GM12878 (cell line): ENCODE results near the gene FCHSD2. TPM values are rescaled to one million over a fixed set of nuclear protein-coding genes. Genes with fewer than 3 reads are reported as not detected.
A peak's percentile ranks its signal among the peaks of the same experiment; 100 is the strongest.
"Not testable (repeated sequence)": the region's sequence is repeated elsewhere in the genome, so short reads cannot be mapped to it uniquely, and the experiment has no call there.

Source experiments
- ATAC-seq: fragments of 200-7000 bp; cut with Tn5 transposase; 3 replicates; pipeline ENCODE4 v1.9.1; 2020; ENCODE audit warnings: mild to moderate bottlenecking, moderate library complexity
- BruUV-seq: library from RNA; stranded (reverse); fragments of 400-500 nt; replicated peaks from 2 replicates; lab custom pipeline; 2021; lab: Mats Ljungman, UMichigan
- CTCF ChIA-PET: fragments of 300-600 bp; sonication (Branson Sonifier 250); formaldehyde crosslinking; extraction: SDS; loops from one replicate; lab custom pipeline; 2021; ENCODE audit warnings: inconsistent platforms; lab: Yijun Ruan, JAX
- POLR2A ChIA-PET: fragments of 350-600 bp; formaldehyde crosslinking; extraction: SDS; loops from one replicate; lab custom pipeline; 2021; ENCODE audit warnings: inconsistent platforms; lab: Charles Lee
- RAD21 ChIA-PET: fragments of 300-600 bp; sonication (Branson Sonifier 250); formaldehyde crosslinking; loops from one replicate; lab custom pipeline; 2023; ENCODE audit warnings: antibody characterized with exemption; ENCODE audit not compliant: unreplicated experiment; lab: Charles Lee
- SMC1A ChIA-PET: fragments of 300-600 bp; sonication (Branson Sonifier 250); formaldehyde crosslinking; loops from one replicate; lab custom pipeline; 2023; ENCODE audit not compliant: unreplicated experiment, uncharacterized antibody; lab: Charles Lee
- DNase-seq: peaks from one replicate; pipeline ENCODE4 v3.0.0-alpha.2; 2011; ENCODE audit warnings: low read depth, low spot score
- FAIRE-seq: peaks from 3 replicates; lab custom pipeline; 2011; peaks lifted over from hg19 to GRCh38; lab: Jason Lieb, UNC
- H2AFZ ChIP-seq: 2 replicates; pipeline ENCODE4 v1.6.0; 2011; ENCODE audit warnings: low read depth, low read length, control low read depth; ENCODE audit not compliant: control insufficient read depth
- H3K27ac ChIP-seq: 2 replicates; pipeline ENCODE4 v1.5.1; 2011; ENCODE audit warnings: control low read depth; ENCODE audit not compliant: control insufficient read depth, insufficient read depth
- H3K27me3 ChIP-seq, 2 experiments: replicated peaks in 1 of 2; 2 replicates each; pipeline versions ENCODE4 v1.6.0 to v1.6.1; 2011; ENCODE audit warnings: low read length in 1 of 2; ENCODE audit not compliant: control insufficient read depth in 2 of 2, insufficient read depth in 2 of 2
- H3K36me3 ChIP-seq, 2 experiments: 2 replicates each; pipeline ENCODE4 v1.5.1; 2011; ENCODE audit warnings: low read length in 1 of 2; ENCODE audit not compliant: control insufficient read depth in 2 of 2, insufficient read depth in 2 of 2
- H3K4me1 ChIP-seq: 2 replicates; pipeline ENCODE4 v1.6.1; 2011; ENCODE audit warnings: mild to moderate bottlenecking, low read length, moderate library complexity, mixed read lengths; ENCODE audit not compliant: control insufficient read depth, insufficient read depth
- H3K4me2 ChIP-seq: 2 replicates; pipeline ENCODE4 v1.6.0; 2011; ENCODE audit warnings: control low read depth; ENCODE audit not compliant: control insufficient read depth, insufficient read depth
- H3K4me3 ChIP-seq: fragments of 200-600 bp; sonication (generic); 2 replicates; pipeline ENCODE4 v1.5.1; 2016
- H3K79me2 ChIP-seq: 2 replicates; pipeline ENCODE4 v1.6.0; 2011; ENCODE audit warnings: low read length; ENCODE audit not compliant: control insufficient read depth, insufficient read depth
- H3K9ac ChIP-seq: 2 replicates; pipeline ENCODE4 v1.8.0; 2011; ENCODE audit warnings: low read length, control low read depth, mixed read lengths; ENCODE audit not compliant: control insufficient read depth, insufficient read depth
- H3K9me3 ChIP-seq: replicated peaks from 3 replicates; pipeline ENCODE4 v1.5.1; 2011; ENCODE audit warnings: mild to moderate bottlenecking, low read length; ENCODE audit not compliant: control insufficient read depth, insufficient read depth
- H4K20me1 ChIP-seq: 2 replicates; pipeline ENCODE4 v1.6.0; 2011; ENCODE audit not compliant: control insufficient read depth, insufficient read depth
- ATF7 ChIP-seq: fragments of 450-650 bp; IDR thresholded peaks from 2 replicates; pipeline ENCODE4 v1.6.1; 2016; ENCODE audit warnings: low read depth, mild to moderate bottlenecking
- CHD2 ChIP-seq: IDR thresholded peaks from 2 replicates; pipeline ENCODE4 v1.6.1; 2011; ENCODE audit warnings: low read depth, low read length, improper control_type of control experiment, borderline replicate concordance
- FOXK2 ChIP-seq: fragments of 450-650 bp; IDR thresholded peaks from 2 replicates; pipeline ENCODE4 v1.6.1; 2017; ENCODE audit warnings: mild to moderate bottlenecking, moderate library complexity
- GABPA ChIP-seq: IDR thresholded peaks from 2 replicates; pipeline ENCODE4 v1.6.1; 2014; ENCODE audit warnings: antibody characterized with exemption, low read depth, mild to moderate bottlenecking, inconsistent platforms
- KLF5 ChIP-seq: fragments of 450-650 bp; IDR thresholded peaks from 2 replicates; pipeline ENCODE4 v1.6.1; 2014; ENCODE audit warnings: mild to moderate bottlenecking; ENCODE audit not compliant: partially characterized antibody
- NFIC ChIP-seq: IDR thresholded peaks from 2 replicates; pipeline ENCODE4 v1.6.1; 2012; ENCODE audit warnings: low read depth, mild to moderate bottlenecking, inconsistent platforms, low read length, moderate library complexity
- POU2F2 ChIP-seq: IDR thresholded peaks from 3 replicates; pipeline ENCODE4 v1.6.1; 2011; ENCODE audit warnings: low read depth, mild to moderate bottlenecking, low read length, borderline replicate concordance
- SIX5 ChIP-seq: IDR thresholded peaks from 2 replicates; pipeline ENCODE4 v1.6.1; 2011; ENCODE audit warnings: mild to moderate bottlenecking, low read depth, low read length, moderate library complexity; ENCODE audit not compliant: severe bottlenecking
- SUZ12 ChIP-seq: fragments of 200-600 bp; sonication (generic); IDR thresholded peaks from one replicate; pipeline ENCODE4 v1.6.1; 2018; ENCODE audit warnings: antibody characterized with exemption, mild to moderate bottlenecking; ENCODE audit not compliant: unreplicated experiment
- ZNF622 ChIP-seq: fragments of 450-650 bp; IDR thresholded peaks from 2 replicates; pipeline ENCODE4 v1.6.1; 2017; ENCODE audit warnings: mild to moderate bottlenecking, inconsistent platforms
- WGBS: methylation state at CpG from one replicate; pipeline ENCODE4 v1.1.6; 2016; ENCODE audit warnings: low lambda C conversion rate; ENCODE audit not compliant: insufficient replicate concordance, insufficient coverage; ENCODE audit errors: missing lambda C conversion rate; 5-methylcytosine and 5-hydroxymethylcytosine counted together
- in situ Hi-C: fragments of 300-500 bp; cut with MboI; formaldehyde crosslinking; loops from 9 replicates; pipeline ENCODE4 v1.14.3; 2018; ENCODE audit warnings: mixed read lengths
- intact Hi-C: fragments of 100-400 bp; cut with micrococcal nuclease; formaldehyde crosslinking; loops from one replicate; pipeline ENCODE4 v1.14.2; 2022; ENCODE audit not compliant: unreplicated experiment
- polyA plus RNA-seq, 11 experiments: library from polyadenylated mRNA; depleted of rRNA in 4 of 11; unstranded in 6 of 11; stranded (reverse) in 5 of 11; fragments of >200 nt; fragmentation: Nextera tagmentation in 4 of 11; fragmentation: Illumina TruSeq in 1 of 11; extraction: Ambion mirVana in 4 of 11; extraction: Trizol in 1 of 11; gene quantifications; 1 replicate in 1 of 11; 2 replicates in 10 of 11; pipeline versions ENCODE4 v1.2.1 to v1.2.3, GENCODE V29; 2011 to 2016; ENCODE audit warnings: inconsistent platforms in 2 of 11, missing spikeins in 2 of 11, low read depth in 1 of 11
- total RNA-seq, 4 experiments: library from RNA; depleted of rRNA in 3 of 4; stranded (reverse); fragments of >200 nt in 3 of 4; fragmentation: Illumina TruSeq in 1 of 4; extraction: Trizol in 1 of 4; gene quantifications; 2 replicates each; pipeline versions ENCODE4 v1.2.1 to v1.2.3, GENCODE V29; 2013 to 2021
- TF ChIP-seq, protein P1 (sequence below): fragments of 450-650 bp; IDR thresholded peaks from 2 replicates; pipeline ENCODE4 v1.6.1; 2016; ENCODE audit warnings: mild to moderate bottlenecking
- TF ChIP-seq, protein P2 (sequence below): IDR thresholded peaks from 2 replicates; pipeline ENCODE4 v1.6.1; 2012; ENCODE audit warnings: low read length, inconsistent platforms

The FCHSD2 gene
- total and polyA plus RNA-seq, 10 of the 15 experiments (the other 5 are each of a cell fraction or from before 2014, with no cell fraction given): 13.2 to 89.8 (median 47.8) TPM

DNA sequence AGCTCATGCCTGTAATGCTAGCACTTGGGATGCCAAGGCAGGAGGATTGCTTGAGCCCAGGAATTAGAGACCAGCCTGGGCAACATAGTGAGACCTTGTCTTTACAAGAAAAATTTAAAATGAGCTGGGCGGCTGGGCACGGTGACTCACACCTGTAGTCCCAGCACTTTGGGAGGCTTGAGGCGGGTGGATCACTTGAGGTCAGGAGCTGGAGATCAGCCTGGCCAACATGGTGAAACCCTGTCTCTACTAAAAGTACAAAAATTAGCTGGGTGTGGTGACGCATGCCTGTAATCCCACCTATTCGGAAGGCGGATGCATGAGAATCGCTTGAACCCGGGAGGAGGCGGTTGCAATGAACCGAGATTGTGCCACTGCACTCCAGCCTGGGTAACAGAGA, 330.4 kb downstream of the FCHSD2 start:
- H3K27me3 ChIP-seq, H3K27ac ChIP-seq, FAIRE-seq, H2AFZ ChIP-seq, DNase-seq, in situ Hi-C loops, H3K9ac ChIP-seq, H4K20me1 ChIP-seq, H3K9me3 ChIP-seq, BruUV-seq, ATAC-seq, H3K36me3 ChIP-seq: not testable (repeated sequence)
- WGBS: 97% methylated on average over 10 of the region's 10 CpGs
- POLR2A ChIA-PET: interaction anchor here (0.6 to 5.4 kb wide), 6 partner anchors 18 to 282 kb away, joined by 3 to 46 read pairs (median 4); partner anchors contain the start of gene STARD10
- TF ChIP-seq, protein P1, sequence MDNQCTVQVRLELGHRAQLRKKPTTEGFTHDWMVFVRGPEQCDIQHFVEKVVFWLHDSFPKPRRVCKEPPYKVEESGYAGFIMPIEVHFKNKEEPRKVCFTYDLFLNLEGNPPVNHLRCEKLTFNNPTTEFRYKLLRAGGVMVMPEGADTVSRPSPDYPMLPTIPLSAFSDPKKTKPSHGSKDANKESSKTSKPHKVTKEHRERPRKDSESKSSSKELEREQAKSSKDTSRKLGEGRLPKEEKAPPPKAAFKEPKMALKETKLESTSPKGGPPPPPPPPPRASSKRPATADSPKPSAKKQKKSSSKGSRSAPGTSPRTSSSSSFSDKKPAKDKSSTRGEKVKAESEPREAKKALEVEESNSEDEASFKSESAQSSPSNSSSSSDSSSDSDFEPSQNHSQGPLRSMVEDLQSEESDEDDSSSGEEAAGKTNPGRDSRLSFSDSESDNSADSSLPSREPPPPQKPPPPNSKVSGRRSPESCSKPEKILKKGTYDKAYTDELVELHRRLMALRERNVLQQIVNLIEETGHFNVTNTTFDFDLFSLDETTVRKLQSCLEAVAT: peak; percentile 67; the same call in 1 of the 2 replicates
- peaks cover 55% of the 10 kb centered on the region for H3K79me2 ChIP-seq
- RAD21 ChIA-PET: interaction anchor here (1.1 to 4.3 kb wide), 3 partner anchors 18 to 128 kb away, joined by 3 to 45 read pairs (median 8); partner anchors contain the start of gene STARD10
- peak overlapping the region; percentile 99 for H3K4me2 ChIP-seq
- CTCF ChIA-PET: interaction anchor here (0.9 to 8.3 kb wide), 3 partner anchors 16 to 86 kb away, joined by 3 to 154 read pairs (median 81); partner anchors contain the start of gene STARD10
- SMC1A ChIA-PET: interaction anchor here (1.2 to 2.5 kb wide), 3 partner anchors 83 to 95 kb away, joined by 4 to 11 read pairs (median 4); no protein-coding TSS in a partner anchor
- H3K4me1 ChIP-seq: peaks cover 14% of the 10 kb centered on the region
- intact Hi-C loops: loop anchor here (5.0 to 10.0 kb wide), 2 partner anchors 69 to 227 kb away; no protein-coding TSS in a partner anchor
- H3K4me3 ChIP-seq: peak overlapping the region; percentile 57

DNA sequence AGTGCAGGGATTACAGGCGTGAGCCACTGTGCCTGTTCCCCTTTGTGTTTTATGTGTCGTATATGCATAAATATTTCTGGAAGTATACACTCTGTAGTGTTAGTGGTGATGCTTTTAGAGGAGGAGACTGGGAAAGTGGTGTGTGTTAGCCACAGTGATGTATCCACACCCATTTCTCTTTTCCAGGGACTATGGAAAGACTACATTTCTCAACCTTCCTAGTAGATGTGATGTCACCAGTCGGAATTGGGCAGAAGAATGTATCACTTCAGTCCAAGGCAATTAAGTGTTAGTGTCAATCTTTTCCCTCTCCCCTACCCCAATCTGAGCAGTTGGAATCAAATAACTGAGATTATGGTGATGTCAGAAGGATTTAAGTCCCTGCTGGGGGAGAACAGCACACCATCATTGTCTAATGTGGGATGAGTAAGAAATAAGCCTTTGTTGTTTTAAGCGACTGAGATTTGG, 333.8 kb downstream of the FCHSD2 start:
- ChIA-PET SMC1A (interaction anchor here (0.9 to 1.5 kb wide), 3 partner anchors 11 to 140 kb away, joined by 3 to 5 read pairs (median 3); no protein-coding TSS in a partner anchor), RAD21 (interaction anchor here (1.2 to 1.5 kb wide), 3 partner anchors 8 to 369 kb away, joined by 4 to 5 read pairs (median 4); no protein-coding TSS in a partner anchor), POLR2A (interaction anchor here (1.4 kb wide), 1 partner anchor 10 kb away, joined by 3 read pairs; no protein-coding TSS in a partner anchor), CTCF (interaction anchor here (0.6 to 1.4 kb wide), 5 partner anchors 12 to 481 kb away, joined by 3 to 7 read pairs (median 6); partner anchors contain the start of gene STARD10)
- Histone ChIP-seq H3K79me2 (peaks cover 25% of the 10 kb centered on the region), H3K4me2 (no peak overlapping the region), H3K27ac (no peak overlapping the region), H3K4me1 (peaks cover 9% of the 10 kb centered on the region), H3K4me3 (no peak overlapping the region), H4K20me1 (no peaks in the 10 kb centered on the region), H3K36me3 (peaks cover 0 to 2% of the 10 kb centered on the region in 2 experiments; a peak in 1 of 4 replicates), H3K9ac (no peak overlapping the region), H3K27me3 (no peaks in the 10 kb centered on the region), H2AFZ (no peak overlapping the region), H3K9me3 (no peaks in the 10 kb centered on the region)
- intact Hi-C loops: no loop called here
- DNase-seq (no peak), FAIRE-seq (no peak), ATAC-seq (no peak)
- in situ Hi-C loops: no loop called here
- WGBS: 98% methylated on average over 4 of the region's 4 CpGs
- no TSS peak for BruUV-seq
- TF ChIP-seq KLF5 (no peak), SUZ12 (no peak), FOXK2 (no peak), CHD2 (no peak), GABPA (no peak), ZNF622 (no peak), NFIC (no peak), ATF7 (no peak), SIX5 (no peak), POU2F2 (no peak)
- TF ChIP-seq, protein P2, sequence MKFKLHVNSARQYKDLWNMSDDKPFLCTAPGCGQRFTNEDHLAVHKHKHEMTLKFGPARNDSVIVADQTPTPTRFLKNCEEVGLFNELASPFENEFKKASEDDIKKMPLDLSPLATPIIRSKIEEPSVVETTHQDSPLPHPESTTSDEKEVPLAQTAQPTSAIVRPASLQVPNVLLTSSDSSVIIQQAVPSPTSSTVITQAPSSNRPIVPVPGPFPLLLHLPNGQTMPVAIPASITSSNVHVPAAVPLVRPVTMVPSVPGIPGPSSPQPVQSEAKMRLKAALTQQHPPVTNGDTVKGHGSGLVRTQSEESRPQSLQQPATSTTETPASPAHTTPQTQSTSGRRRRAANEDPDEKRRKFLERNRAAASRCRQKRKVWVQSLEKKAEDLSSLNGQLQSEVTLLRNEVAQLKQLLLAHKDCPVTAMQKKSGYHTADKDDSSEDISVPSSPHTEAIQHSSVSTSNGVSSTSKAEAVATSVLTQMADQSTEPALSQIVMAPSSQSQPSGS: no peak
